NCI-H2227 treated with DMSO at 0.1 percent for 48 hours (cell line): ENCODE measurements around the gene UNC93A.
"Not testable (repeated sequence)": the region's sequence is repeated elsewhere in the genome, so short reads cannot be mapped to it uniquely, and the experiment has no call there.

Experiments used
- DNase-seq: peaks from one replicate; lab custom pipeline; 2025; lab: John Stamatoyannopoulos, UW

The UNC93A gene

GRCh38 chr6:167309355-167310192, 18.5 kb downstream of the UNC93A start:
- DNase-seq, result not testable (repeated sequence)

GRCh38 chr6:167311286-167311685, 20.2 kb downstream of the UNC93A start:
- DNase-seq, result peak; percentile 3

- DNase-seq, result not testable (repeated sequence)
Measured at GRCh38 chr6:167311691-167312090, 20.6 kb downstream of the UNC93A start.

GRCh38 chr6:167314180-167314821, 23.2 kb downstream of the UNC93A start:
- no peak for DNase-seq

GRCh38 chr6:167317172-167317571, 26.1 kb downstream of the UNC93A start:
- no peak for DNase-seq

- not testable (repeated sequence) for DNase-seq
Measured at GRCh38 chr6:167318354-167318753, 27.2 kb downstream of the UNC93A start.

- not testable (repeated sequence) for DNase-seq
Measured at GRCh38 chr6:167318856-167319255, 27.7 kb downstream of the UNC93A start.

GRCh38 chr6:167319856-167320753, 29.0 kb downstream of the UNC93A start:
- not testable (repeated sequence) for DNase-seq

- not testable (repeated sequence) for DNase-seq
Measured at GRCh38 chr6:167320754-167321056, 29.6 kb downstream of the UNC93A start.

- not testable (repeated sequence) for DNase-seq
Measured at GRCh38 chr6:167321185-167321584, 30.1 kb downstream of the UNC93A start.

- DNase-seq, result no peak
Measured at GRCh38 chr6:167323111-167323510, 32.0 kb downstream of the UNC93A start.

- DNase-seq, result no peak
Measured at GRCh38 chr6:167324111-167324510, 33.0 kb downstream of the UNC93A start.

GRCh38 chr6:167325766-167326165, 34.7 kb downstream of the UNC93A start:
- no peak for DNase-seq

GRCh38 chr6:167327391-167327790, 36.3 kb downstream of the UNC93A start:
- DNase-seq, result no peak

- DNase-seq, result no peak
Measured at GRCh38 chr6:167328086-167328485, 37.0 kb downstream of the UNC93A start.

GRCh38 chr6:167329014-167329413, 37.9 kb downstream of the UNC93A start:
- DNase-seq, result no peak

- DNase-seq, result no peak
Measured at GRCh38 chr6:167330750-167331149, 39.6 kb downstream of the UNC93A start.

GRCh38 chr6:167331565-167331964, 40.5 kb downstream of the UNC93A start:
- DNase-seq, result no peak

- DNase-seq, result no peak
Measured at GRCh38 chr6:167336844-167337630, 45.9 kb downstream of the UNC93A start.

GRCh38 chr6:167337675-167338449, 46.7 kb downstream of the UNC93A start:
- DNase-seq, result no peak
